Measurements from ENCODE around the gene IGFLR1. TPM values are rescaled to one million over a fixed set of nuclear protein-coding genes. Genes with fewer than 3 reads are reported as not detected.

Gene IGFLR1
- total and polyA plus RNA-seq, 9 of the 15 experiments (the other 6 are each of a cell fraction or from before 2014, with no cell fraction given): 1.0 to 14.3 (median 4.6) TPM

- peak; percentile 89 for TF ChIP-seq NKRF (IDR thresholded peaks at IDR 0.05; ENCODE audit: borderline replicate concordance)
- TF ChIP-seq ATF3 (IDR thresholded peaks at IDR 0.05): peak; percentile 45; the same call in 1 of the 2 replicates
- TF ChIP-seq ATF3 (CRISPR knock-in tag; conservative IDR thresholded peaks at IDR 0.05): peak; percentile 49; the same call in 1 of the 2 replicates
- peak; percentile 92 for TF ChIP-seq NR2C2 (CRISPR knock-in tag; IDR thresholded peaks at IDR 0.05)
- peak; percentile 99 for TF ChIP-seq NR2C2 (tag; IDR thresholded peaks at IDR 0.05)
- TF ChIP-seq POLR2B (IDR thresholded peaks at IDR 0.05; ENCODE audit: low read depth, partially characterized antibody): peak; percentile 76
- peak; percentile 9; the same call in 1 of the 2 replicates for TF ChIP-seq EP400 (IDR thresholded peaks at IDR 0.05)
- TF ChIP-seq HDAC2 (IDR thresholded peaks at IDR 0.05): peak; percentile 36; the same call in 1 of the 2 replicates
- peak; percentile 94 to 97 for TF ChIP-seq FOXK2 (conservative IDR thresholded peaks at IDR 0.05 in 1 of 2, IDR thresholded peaks at IDR 0.05 in 1 of 2; ENCODE audit: low read depth in 2 of 2)
- TF ChIP-seq PHF20 (IDR thresholded peaks at IDR 0.05; ENCODE audit: partially characterized antibody): peak; percentile 49
- TF ChIP-seq ZNF197 (CRISPR knock-in tag; IDR thresholded peaks at IDR 0.05; ENCODE audit: low read depth): 0 out of 2 replicates have a peak, but pooled peaks have one; percentile 49
- no peak for TF ChIP-seq ZNF134 (CRISPR knock-in tag; conservative IDR thresholded peaks at IDR 0.05)
- TF ChIP-seq VEZF1 (CRISPR knock-in tag; IDR thresholded peaks at IDR 0.05): peak; percentile 69
- peak in 1 of 3 experiments; percentile 76; a peak in 2 of 6 replicates for TF ChIP-seq ZBTB11 (CRISPR knock-in tag; IDR thresholded peaks at IDR 0.05)
- TF ChIP-seq JUND (IDR thresholded peaks at IDR 0.05; ENCODE audit: borderline replicate concordance, low read depth, low read length): peak; percentile 52; the same call in 1 of the 2 replicates
- TF ChIP-seq JUND (tag; IDR thresholded peaks at IDR 0.05; ENCODE audit: borderline replicate concordance, low read depth, low read length): peak; percentile 57; the same call in 2 of the 3 replicates
- TF ChIP-seq KDM5B (IDR thresholded peaks at IDR 0.05; ENCODE audit: insufficient replicate concordance, low read depth, low read length): peak; percentile 84
- TF ChIP-seq SREBF1 (IDR thresholded peaks at IDR 0.05; ENCODE audit: borderline replicate concordance, low read depth, low read length): peak; percentile 59; the same call in 1 of the 2 replicates
These were observed 6.1 kb upstream of the IGFLR1 start, which contains the start of gene LIN37 (continued) for GRCh38 chr19:35748106-35749020.
